ENCODE measurements around the gene LRRC8D. TPM values are rescaled to one million over a fixed set of nuclear protein-coding genes. Genes with fewer than 3 reads are reported as not detected.

The LRRC8D gene
- total RNA-seq, 1 donor from 2014 or later = 36.0 TPM

GRCh38 chr1:89832496-89833127 lies 11.8 kb downstream of the LRRC8D start:
- intact Hi-C loops (cut with micrococcal nuclease) = no loop called here
- TF ChIP-seq CTCF (IDR thresholded peaks at IDR 0.05) = no peak
- Mint-ChIP-seq H3K4me3 (no peak overlapping the region), H3K27ac (no peak overlapping the region), H3K4me1 (peaks cover 32% of the 10 kb centered on the region), H3K9me3 (no peaks in the 10 kb centered on the region), H3K36me3 (ENCODE audit: low read depth) (peaks cover 7% of the 10 kb centered on the region), H3K27me3 (no peaks in the 10 kb centered on the region)
- ChIA-PET CTCF (interaction anchor here (0.7 kb wide), 1 partner anchor 28 kb away, joined by 3 read pairs; no protein-coding TSS in a partner anchor), POLR2A (interaction anchor here (4.8 kb wide), 1 partner anchor 11 kb away, joined by 18 read pairs; the partner anchor contains the start of gene LRRC8D)
- no peak for DNase-seq
- ATAC-seq (ENCODE audit: low read depth) = no peak

GRCh38 chr1:89833183-89834082 lies 12.6 kb downstream of the LRRC8D start:
- no peaks in the 10 kb centered on the region for H3K36me3 Mint-ChIP-seq (ENCODE audit: low read depth)
- CTCF ChIA-PET = interaction anchor here (0.7 to 1.2 kb wide), 2 partner anchors 10 to 29 kb away, joined by 3 to 4 read pairs; no protein-coding TSS in a partner anchor
- H3K4me3 Mint-ChIP-seq = no peak overlapping the region
- DNase-seq (no peak), ATAC-seq (ENCODE audit: low read depth) (no peak)
- POLR2A ChIA-PET = interaction anchor here (4.8 kb wide), 1 partner anchor 12 kb away, joined by 18 read pairs; the partner anchor contains the start of gene LRRC8D
- no peaks in the 10 kb centered on the region for H3K9me3 Mint-ChIP-seq
- H3K4me1 Mint-ChIP-seq = peaks cover 32% of the 10 kb centered on the region
- intact Hi-C loops (cut with micrococcal nuclease) = no loop called here
- no peaks in the 10 kb centered on the region for H3K27me3 Mint-ChIP-seq
- H3K27ac Mint-ChIP-seq = no peak overlapping the region
- TF ChIP-seq CTCF (IDR thresholded peaks at IDR 0.05) = no peak

GRCh38 chr1:89834083-89834704 lies 13.4 kb downstream of the LRRC8D start:
- TF ChIP-seq CTCF (IDR thresholded peaks at IDR 0.05) = no peak
- Mint-ChIP-seq H3K27ac (no peak overlapping the region), H3K27me3 (no peaks in the 10 kb centered on the region), H3K4me1 (peaks cover 32% of the 10 kb centered on the region), H3K9me3 (no peaks in the 10 kb centered on the region), H3K4me3 (no peak overlapping the region), H3K36me3 (ENCODE audit: low read depth) (no peaks in the 10 kb centered on the region)
- intact Hi-C loops (cut with micrococcal nuclease) = no loop called here
- no peak for DNase-seq
- ChIA-PET POLR2A (interaction anchor here (4.8 kb wide), 1 partner anchor 13 kb away, joined by 18 read pairs; the partner anchor contains the start of gene LRRC8D), CTCF (interaction anchor here (0.8 to 1.2 kb wide), 2 partner anchors 9 kb away, joined by 3 to 4 read pairs; no protein-coding TSS in a partner anchor)
- ATAC-seq (ENCODE audit: low read depth) = no peak

- Mint-ChIP-seq H3K27me3 (no peaks in the 10 kb centered on the region), H3K9me3 (no peaks in the 10 kb centered on the region), H3K4me1 (peaks cover 29% of the 10 kb centered on the region), H3K27ac (no peak overlapping the region), H3K36me3 (ENCODE audit: low read depth) (no peaks in the 10 kb centered on the region), H3K4me3 (no peak overlapping the region)
- ATAC-seq (ENCODE audit: low read depth) (no peak), DNase-seq (no peak)
- intact Hi-C loops (cut with micrococcal nuclease) = no loop called here
- no peak for TF ChIP-seq CTCF (IDR thresholded peaks at IDR 0.05)
- CTCF ChIA-PET = interaction anchor here (0.8 to 1.6 kb wide), 2 partner anchors 11 to 32 kb away, joined by 3 read pairs; no protein-coding TSS in a partner anchor
- POLR2A ChIA-PET = interaction anchor here (4.8 kb wide), 1 partner anchor 15 kb away, joined by 18 read pairs; the partner anchor contains the start of gene LRRC8D
Observed at GRCh38 chr1:89836252-89837035, 15.6 kb downstream of the LRRC8D start.

All from activated B cell treated with CpG ODN at 0.5 μM for 24 hours (primary cell).